Mucosa of rectum (tissue), 2 donors: ENCODE measurements around the gene PITPNM1.
"Not testable (repeated sequence)": the region's sequence is repeated elsewhere in the genome, so short reads cannot be mapped to it uniquely, and the experiment has no call there.

Experiments used
- H3K27ac ChIP-seq, 2 donors: one replicate each; pipeline ENCODE4 v1.7.0; 2013; ENCODE audit warnings: inconsistent platforms in 2 of 2, low read depth in 2 of 2, low read length in 2 of 2
- H3K27me3 ChIP-seq, 2 donors: one replicate each; pipeline ENCODE4 v1.7.0; 2013; ENCODE audit warnings: low read length in 2 of 2; ENCODE audit not compliant: control insufficient read depth in 2 of 2, insufficient read depth in 2 of 2
- H3K36me3 ChIP-seq, 2 donors: one replicate each; pipeline ENCODE4 v1.7.0; 2013; ENCODE audit warnings: low read length in 2 of 2; ENCODE audit not compliant: control insufficient read depth in 2 of 2, insufficient read depth in 2 of 2
- H3K4me1 ChIP-seq, 2 donors: one replicate each; pipeline ENCODE4 v1.7.0; 2013; ENCODE audit warnings: low read length in 2 of 2, mild to moderate bottlenecking in 1 of 2; ENCODE audit not compliant: control insufficient read depth in 2 of 2, insufficient read depth in 2 of 2
- H3K4me3 ChIP-seq, 2 donors: one replicate each; pipeline ENCODE4 v1.7.0; 2013; ENCODE audit warnings: low read length in 2 of 2
- H3K9ac ChIP-seq, 2 donors: one replicate each; pipeline ENCODE4 v1.7.0; 2013; ENCODE audit warnings: low read length in 2 of 2, low read depth in 1 of 2, mild to moderate bottlenecking in 1 of 2
- H3K9me3 ChIP-seq, 2 donors: one replicate each; pipeline ENCODE4 v1.7.0; 2013; ENCODE audit warnings: low read length in 2 of 2; ENCODE audit not compliant: control insufficient read depth in 2 of 2
- donor health status: healthy.
- donor health status: Normal muscosa, but diverticular disease.

The PITPNM1 gene

GRCh38 chr11:67504950-67505581, at the start of gene PITPNM1:
Gene PITPNM1, minus strand, starts transcription at chr11:67505363. Its CDS starts 1,183 bp downstream, at chr11:67504180.
- Histone ChIP-seq H3K9me3 (no peaks in the 10 kb centered on the region), H3K4me1 (peaks cover 32 to 37% of the 10 kb centered on the region in 2 donors), H3K27ac (peak within 1 kb of the TSS; percentile 99 to 100), H3K27me3 (no peaks in the 10 kb centered on the region), H3K9ac (peak within 1 kb of the TSS; percentile 92), H3K4me3 (peak within 1 kb of the TSS; percentile 85 to 87), H3K36me3 (peaks cover 9 to 14% of the 10 kb centered on the region in 2 donors)

DNA sequence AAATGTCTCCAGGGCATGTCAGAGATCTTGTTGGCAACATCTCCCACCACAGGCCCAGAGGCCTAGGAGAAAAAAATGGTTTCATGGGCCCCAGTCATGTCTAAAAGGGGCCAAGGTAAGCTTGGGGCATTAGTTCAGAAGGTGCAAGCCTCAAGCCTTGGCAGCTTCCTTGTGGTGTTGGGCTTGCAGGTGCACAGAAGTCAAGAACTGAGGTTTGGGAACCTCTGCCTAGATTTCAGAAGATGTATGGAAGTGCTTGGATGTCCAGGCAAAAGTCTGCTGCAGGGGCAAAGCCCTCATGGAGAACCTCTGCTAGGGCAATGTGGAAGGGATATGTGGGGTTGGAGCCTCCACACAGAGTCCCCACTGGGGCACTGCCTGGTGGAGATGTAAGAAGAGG, 46.5 kb upstream of the PITPNM1 start:
- not testable (repeated sequence) for H3K4me3 ChIP-seq, H3K9me3 ChIP-seq, H3K27me3 ChIP-seq, H3K9ac ChIP-seq, H3K4me1 ChIP-seq, H3K27ac ChIP-seq, H3K36me3 ChIP-seq

DNA sequence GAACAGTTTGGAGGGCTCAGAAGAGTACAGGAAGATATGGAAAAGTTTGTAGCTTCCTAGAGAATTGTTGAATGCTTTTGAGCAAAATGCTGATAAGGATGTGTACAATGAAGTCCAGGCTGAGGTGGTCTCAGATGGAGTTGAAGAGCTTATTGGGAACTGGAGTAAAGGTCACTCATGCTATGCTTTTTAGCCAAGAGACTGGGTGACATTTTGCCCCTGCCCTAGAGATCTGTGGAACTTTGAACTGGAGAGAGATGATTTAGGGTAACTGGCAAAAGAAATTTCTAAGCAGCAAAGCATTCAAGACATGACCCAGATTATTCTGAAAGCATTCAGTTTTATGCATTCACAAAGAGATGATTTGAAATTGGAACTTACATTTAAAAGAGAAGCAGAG, 46.0 kb upstream of the PITPNM1 start:
- Histone ChIP-seq H3K4me1 (peaks cover 0 to 3% of the 10 kb centered on the region in 2 donors), H3K36me3 (no peaks in the 10 kb centered on the region), H3K9me3 (no peaks in the 10 kb centered on the region), H3K4me3 (no peak overlapping the region), H3K27me3 (no peaks in the 10 kb centered on the region), H3K9ac (no peak overlapping the region), H3K27ac (no peak overlapping the region)

GRCh38 chr11:67548555-67549110, 43.5 kb upstream of the PITPNM1 start:
- H3K9me3 ChIP-seq: no peaks in the 10 kb centered on the region
- H3K4me3 ChIP-seq: no peak overlapping the region
- H3K4me1 ChIP-seq: peaks cover 8 to 18% of the 10 kb centered on the region in 2 donors
- no peak overlapping the region for H3K9ac ChIP-seq
- H3K27ac ChIP-seq: no peak overlapping the region
- H3K36me3 ChIP-seq: no peaks in the 10 kb centered on the region
- no peaks in the 10 kb centered on the region for H3K27me3 ChIP-seq

DNA sequence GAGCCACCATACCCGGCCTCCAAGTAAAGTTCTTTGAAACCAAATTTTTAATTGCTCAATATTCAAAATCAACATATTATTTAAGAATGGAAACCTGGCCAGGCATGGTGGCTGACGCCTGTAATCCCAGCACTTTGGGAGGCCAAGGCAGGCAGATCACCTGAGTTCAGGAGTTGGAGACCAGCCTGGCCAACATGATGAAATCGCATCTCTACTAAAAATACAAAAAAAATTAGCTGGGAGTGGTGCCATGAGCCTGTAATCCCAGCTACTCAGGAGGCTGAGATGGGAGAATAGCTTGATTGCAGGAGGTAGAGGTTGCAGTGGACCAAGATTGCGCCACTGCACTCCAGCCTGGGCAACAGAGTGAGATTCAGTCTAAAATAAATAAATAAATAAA, 42.9 kb upstream of the PITPNM1 start:
- H3K27me3 ChIP-seq, H3K9me3 ChIP-seq, H3K36me3 ChIP-seq, H3K4me3 ChIP-seq, H3K9ac ChIP-seq, H3K27ac ChIP-seq: not testable (repeated sequence)
- H3K4me1 ChIP-seq: peaks cover 13 to 20% of the 10 kb centered on the region in 2 donors

- Histone ChIP-seq H3K27ac (peak overlapping the region; percentile 86 to 87), H3K4me1 (peaks cover 16 to 24% of the 10 kb centered on the region in 2 donors), H3K27me3 (no peaks in the 10 kb centered on the region), H3K4me3 (peak overlapping the region; percentile 25 to 37), H3K36me3 (no peaks in the 10 kb centered on the region), H3K9me3 (no peaks in the 10 kb centered on the region), H3K9ac (peak overlapping the region; percentile 26 to 38)
Measured at GRCh38 chr11:67545280-67545679, 40.1 kb upstream of the PITPNM1 start.

DNA sequence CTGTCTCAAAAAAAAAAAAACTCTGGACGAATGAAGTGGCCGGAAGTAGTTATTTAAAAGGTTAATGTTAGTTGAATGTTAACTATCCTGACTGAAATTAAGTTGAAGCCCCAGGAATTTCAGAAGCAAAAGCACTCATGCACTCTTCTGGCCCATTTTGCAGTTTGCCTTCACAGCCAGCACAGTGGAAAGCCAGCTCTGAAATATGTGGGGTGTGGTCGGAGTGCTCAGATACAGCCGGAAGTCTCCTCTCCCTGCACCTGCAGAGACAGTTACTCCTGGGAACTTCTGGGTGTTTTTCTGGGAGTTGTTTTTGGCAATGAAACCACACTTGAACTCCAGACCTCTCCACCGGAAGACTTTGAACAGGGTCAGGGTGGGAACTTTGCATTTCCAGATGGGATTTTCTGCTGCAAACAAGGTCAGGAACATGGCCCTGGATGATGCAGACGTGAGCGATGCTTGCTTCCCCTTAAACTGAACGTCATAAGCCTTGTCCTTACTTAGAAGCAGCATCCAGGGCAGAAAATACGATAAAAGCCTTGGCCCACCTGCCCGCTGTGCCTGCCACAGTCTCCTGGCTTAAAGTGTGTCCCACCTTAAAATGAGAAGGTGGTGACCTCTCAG, 39.6 kb upstream of the PITPNM1 start:
- H3K9ac ChIP-seq: peak overlapping the region; percentile 29 to 38
- H3K4me3 ChIP-seq: peak overlapping the region; percentile 25 to 37
- peaks cover 16 to 24% of the 10 kb centered on the region in 2 donors for H3K4me1 ChIP-seq
- H3K9me3 ChIP-seq: no peaks in the 10 kb centered on the region
- peak overlapping the region; percentile 86 to 87 for H3K27ac ChIP-seq
- H3K27me3 ChIP-seq: no peaks in the 10 kb centered on the region
- no peaks in the 10 kb centered on the region for H3K36me3 ChIP-seq

GRCh38 chr11:67543585-67543984, 38.4 kb upstream of the PITPNM1 start:
- Histone ChIP-seq H3K9ac (no peak overlapping the region), H3K9me3 (no peaks in the 10 kb centered on the region), H3K4me3 (no peak overlapping the region), H3K27me3 (peaks cover 0 to 3% of the 10 kb centered on the region in 2 donors), H3K4me1 (peaks cover 16 to 24% of the 10 kb centered on the region in 2 donors), H3K27ac (peak overlapping the region; percentile 86 to 87), H3K36me3 (no peaks in the 10 kb centered on the region)

DNA sequence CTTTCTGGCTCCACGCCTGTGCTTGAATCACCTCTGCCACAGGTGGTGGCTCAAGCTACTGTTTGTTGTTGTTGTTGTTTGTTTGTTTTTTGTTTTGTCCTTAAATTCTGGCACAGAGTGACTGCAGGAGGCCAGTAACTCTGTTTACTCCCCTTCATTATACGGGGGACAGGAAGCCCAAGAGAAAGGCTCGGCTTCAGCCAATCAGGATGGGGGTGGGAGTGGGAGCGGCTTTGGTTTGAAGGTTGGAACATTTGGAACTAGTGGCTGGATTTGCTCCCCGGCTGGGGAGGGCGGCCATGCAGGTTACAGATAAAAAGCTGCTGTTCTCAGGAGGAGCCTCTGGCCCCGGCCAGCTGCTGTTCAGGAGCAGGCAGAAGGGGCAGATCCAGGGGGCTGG, 37.8 kb upstream of the PITPNM1 start:
- Histone ChIP-seq H3K4me1 (peaks cover 16 to 24% of the 10 kb centered on the region in 2 donors), H3K9me3 (no peaks in the 10 kb centered on the region), H3K9ac (no peak overlapping the region), H3K4me3 (no peak overlapping the region), H3K36me3 (no peaks in the 10 kb centered on the region), H3K27ac (no peak overlapping the region), H3K27me3 (peaks cover 0 to 3% of the 10 kb centered on the region in 2 donors)

GRCh38 chr11:67542169-67542568, 37.0 kb upstream of the PITPNM1 start:
- no peaks in the 10 kb centered on the region for H3K9me3 ChIP-seq
- H3K27ac ChIP-seq: no peak overlapping the region
- H3K4me3 ChIP-seq: no peak overlapping the region
- no peak overlapping the region for H3K9ac ChIP-seq
- peaks cover 0 to 3% of the 10 kb centered on the region in 2 donors for H3K27me3 ChIP-seq
- H3K36me3 ChIP-seq: no peaks in the 10 kb centered on the region
- peaks cover 16 to 24% of the 10 kb centered on the region in 2 donors for H3K4me1 ChIP-seq
